ENCODE measurements around the gene PYGL. TPM values are rescaled to one million over a fixed set of nuclear protein-coding genes. Genes with fewer than 3 reads are reported as not detected.
A peak's percentile ranks its signal among the peaks of the same experiment; 100 is the strongest.

PYGL gene
- polyA plus RNA-seq, 1 of the 3 experiments (the other 2 are of a cell fraction), result 60.2 TPM

DNA sequence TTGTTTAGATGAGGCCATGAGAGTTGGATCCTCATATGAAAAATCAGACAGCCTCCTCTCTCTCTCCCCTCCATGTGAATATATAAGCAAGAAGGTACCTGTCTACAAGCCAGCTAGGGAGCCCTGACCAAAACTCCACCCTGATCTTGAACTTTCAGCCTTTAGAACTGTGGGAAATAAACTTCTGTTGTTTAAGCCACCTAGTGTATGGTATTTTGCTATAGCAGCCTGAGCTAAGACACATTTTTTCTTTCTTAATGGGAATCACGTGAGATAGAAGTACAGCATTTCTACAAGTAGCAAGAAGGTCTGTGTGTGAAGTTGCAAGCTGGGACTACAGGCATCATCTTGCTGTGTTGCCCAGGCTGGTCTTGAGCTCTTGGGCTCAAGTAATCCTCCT is 88.7 kb downstream of the PYGL start:
- no peak for DNase-seq
- Histone ChIP-seq H3K79me2 (ENCODE audit: insufficient read depth) (no peaks in the 10 kb centered on the region), H3K9ac (no peak overlapping the region), H3K9me2 (no peaks in the 10 kb centered on the region), H4K20me1 (ENCODE audit: insufficient read depth) (no peaks in the 10 kb centered on the region), H3K9me3 (no peaks in the 10 kb centered on the region), H3K36me3 (replicated peaks in 1 of 2; ENCODE audit: control insufficient read depth in 1 of 2, insufficient read depth in 2 of 2, low read length in 1 of 2) (no peaks in the 10 kb centered on the region), H2AFZ (ENCODE audit: low read depth) (no peak overlapping the region), H3K4me3 (ENCODE audit: low read depth in 2 of 2, low read length in 1 of 2) (no peak overlapping the region), H3F3A (replicated peaks; ENCODE audit: insufficient read depth) (no peaks in the 10 kb centered on the region), H3K27ac (ENCODE audit: low read depth in 2 of 2, low read length in 1 of 2) (no peak overlapping the region), H3K4me1 (ENCODE audit: control insufficient read depth in 1 of 2, insufficient read depth in 2 of 2, low read depth in 1 of 2, low read length in 1 of 2) (peaks cover 4 to 5% of the 10 kb centered on the region in 2 experiments; a peak in 2 of 4 replicates), H3K27me3 (ENCODE audit: insufficient read depth) (no peaks in the 10 kb centered on the region), H3K4me2 (no peak overlapping the region)
- 100% methylated on average over 1 of the region's 1 CpG for WGBS (ENCODE audit: low lambda C conversion rate)
- POLR2A ChIA-PET, result no interaction called here
- no peak for TF ChIP-seq MAX (IDR thresholded peaks at IDR 0.05; ENCODE audit: low read depth)
- TF ChIP-seq RCOR1 (IDR thresholded peaks at IDR 0.05; ENCODE audit: low read length), result no peak
- TF ChIP-seq, protein P1, sequence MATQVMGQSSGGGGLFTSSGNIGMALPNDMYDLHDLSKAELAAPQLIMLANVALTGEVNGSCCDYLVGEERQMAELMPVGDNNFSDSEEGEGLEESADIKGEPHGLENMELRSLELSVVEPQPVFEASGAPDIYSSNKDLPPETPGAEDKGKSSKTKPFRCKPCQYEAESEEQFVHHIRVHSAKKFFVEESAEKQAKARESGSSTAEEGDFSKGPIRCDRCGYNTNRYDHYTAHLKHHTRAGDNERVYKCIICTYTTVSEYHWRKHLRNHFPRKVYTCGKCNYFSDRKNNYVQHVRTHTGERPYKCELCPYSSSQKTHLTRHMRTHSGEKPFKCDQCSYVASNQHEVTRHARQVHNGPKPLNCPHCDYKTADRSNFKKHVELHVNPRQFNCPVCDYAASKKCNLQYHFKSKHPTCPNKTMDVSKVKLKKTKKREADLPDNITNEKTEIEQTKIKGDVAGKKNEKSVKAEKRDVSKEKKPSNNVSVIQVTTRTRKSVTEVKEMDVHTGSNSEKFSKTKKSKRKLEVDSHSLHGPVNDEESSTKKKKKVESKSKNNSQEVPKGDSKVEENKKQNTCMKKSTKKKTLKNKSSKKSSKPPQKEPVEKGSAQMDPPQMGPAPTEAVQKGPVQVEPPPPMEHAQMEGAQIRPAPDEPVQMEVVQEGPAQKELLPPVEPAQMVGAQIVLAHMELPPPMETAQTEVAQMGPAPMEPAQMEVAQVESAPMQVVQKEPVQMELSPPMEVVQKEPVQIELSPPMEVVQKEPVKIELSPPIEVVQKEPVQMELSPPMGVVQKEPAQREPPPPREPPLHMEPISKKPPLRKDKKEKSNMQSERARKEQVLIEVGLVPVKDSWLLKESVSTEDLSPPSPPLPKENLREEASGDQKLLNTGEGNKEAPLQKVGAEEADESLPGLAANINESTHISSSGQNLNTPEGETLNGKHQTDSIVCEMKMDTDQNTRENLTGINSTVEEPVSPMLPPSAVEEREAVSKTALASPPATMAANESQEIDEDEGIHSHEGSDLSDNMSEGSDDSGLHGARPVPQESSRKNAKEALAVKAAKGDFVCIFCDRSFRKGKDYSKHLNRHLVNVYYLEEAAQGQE (IDR thresholded peaks at IDR 0.05; ENCODE audit: low read depth, low read length), result no peak
- no peak for TF ChIP-seq RFX5 (IDR thresholded peaks at IDR 0.05; ENCODE audit: low read length)
- no peak for TF ChIP-seq ELF1 (IDR thresholded peaks at IDR 0.05)
- TF ChIP-seq, protein P2, sequence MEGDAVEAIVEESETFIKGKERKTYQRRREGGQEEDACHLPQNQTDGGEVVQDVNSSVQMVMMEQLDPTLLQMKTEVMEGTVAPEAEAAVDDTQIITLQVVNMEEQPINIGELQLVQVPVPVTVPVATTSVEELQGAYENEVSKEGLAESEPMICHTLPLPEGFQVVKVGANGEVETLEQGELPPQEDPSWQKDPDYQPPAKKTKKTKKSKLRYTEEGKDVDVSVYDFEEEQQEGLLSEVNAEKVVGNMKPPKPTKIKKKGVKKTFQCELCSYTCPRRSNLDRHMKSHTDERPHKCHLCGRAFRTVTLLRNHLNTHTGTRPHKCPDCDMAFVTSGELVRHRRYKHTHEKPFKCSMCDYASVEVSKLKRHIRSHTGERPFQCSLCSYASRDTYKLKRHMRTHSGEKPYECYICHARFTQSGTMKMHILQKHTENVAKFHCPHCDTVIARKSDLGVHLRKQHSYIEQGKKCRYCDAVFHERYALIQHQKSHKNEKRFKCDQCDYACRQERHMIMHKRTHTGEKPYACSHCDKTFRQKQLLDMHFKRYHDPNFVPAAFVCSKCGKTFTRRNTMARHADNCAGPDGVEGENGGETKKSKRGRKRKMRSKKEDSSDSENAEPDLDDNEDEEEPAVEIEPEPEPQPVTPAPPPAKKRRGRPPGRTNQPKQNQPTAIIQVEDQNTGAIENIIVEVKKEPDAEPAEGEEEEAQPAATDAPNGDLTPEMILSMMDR (IDR thresholded peaks at IDR 0.05), result peak; percentile 18; the same call in 1 of the 2 replicates
- CTCF ChIA-PET, result no interaction called here

Other genes with a start within 250 kb of the PYGL start
- 10.0 and 11.8 TPM in 2 replicates for gene NIN, start 113.3 kb downstream of the PYGL start, polyA plus RNA-seq (2012; rRNA removed)
- gene ABHD12B, start 72.4 kb downstream of the PYGL start, polyA plus RNA-seq (2012; rRNA removed), result not detected in 2 replicates
- 3.9 and 4.2 TPM in 2 replicates for gene TRIM9, start 150.6 kb upstream of the PYGL start, polyA plus RNA-seq (2012; rRNA removed)

Data from SK-N-SH (cell line).